Stimulated activated CD8-positive, alpha-beta memory T cell treated with anti-CD3 and anti-CD28 coated beads, Interleukin-2, amount 100 ng/mL, for 48 hours (primary cell): ENCODE measurements around the gene SLC38A11.

ENCODE experiments used
- DNase-seq, 2 donors: peaks; one replicate each; pipeline ENCODE4 v3.0.0-alpha.2; 2020; ENCODE audit warnings: low read depth in 2 of 2

Gene SLC38A11

DNA sequence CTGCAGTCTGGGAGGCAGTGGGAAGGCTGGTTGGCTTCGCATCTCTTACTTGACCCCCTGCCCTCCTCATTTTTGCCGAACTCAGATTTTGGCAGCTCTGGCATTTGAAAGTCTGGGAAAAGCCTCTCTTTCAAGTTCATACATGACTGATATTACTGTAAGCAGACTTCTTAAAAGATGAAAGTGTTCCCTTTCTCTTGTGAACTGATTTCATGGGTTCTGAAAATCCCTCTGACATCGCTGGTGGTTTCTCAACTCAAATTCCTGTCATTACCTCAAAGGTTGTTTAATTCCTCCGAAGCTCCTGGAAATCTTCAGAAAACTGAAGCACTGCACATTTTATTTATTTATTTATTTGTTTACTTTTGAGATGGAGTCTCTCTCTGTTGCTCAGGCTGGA is 16.9 kb upstream of the SLC38A11 start:
- DNase-seq = no peak

DNA sequence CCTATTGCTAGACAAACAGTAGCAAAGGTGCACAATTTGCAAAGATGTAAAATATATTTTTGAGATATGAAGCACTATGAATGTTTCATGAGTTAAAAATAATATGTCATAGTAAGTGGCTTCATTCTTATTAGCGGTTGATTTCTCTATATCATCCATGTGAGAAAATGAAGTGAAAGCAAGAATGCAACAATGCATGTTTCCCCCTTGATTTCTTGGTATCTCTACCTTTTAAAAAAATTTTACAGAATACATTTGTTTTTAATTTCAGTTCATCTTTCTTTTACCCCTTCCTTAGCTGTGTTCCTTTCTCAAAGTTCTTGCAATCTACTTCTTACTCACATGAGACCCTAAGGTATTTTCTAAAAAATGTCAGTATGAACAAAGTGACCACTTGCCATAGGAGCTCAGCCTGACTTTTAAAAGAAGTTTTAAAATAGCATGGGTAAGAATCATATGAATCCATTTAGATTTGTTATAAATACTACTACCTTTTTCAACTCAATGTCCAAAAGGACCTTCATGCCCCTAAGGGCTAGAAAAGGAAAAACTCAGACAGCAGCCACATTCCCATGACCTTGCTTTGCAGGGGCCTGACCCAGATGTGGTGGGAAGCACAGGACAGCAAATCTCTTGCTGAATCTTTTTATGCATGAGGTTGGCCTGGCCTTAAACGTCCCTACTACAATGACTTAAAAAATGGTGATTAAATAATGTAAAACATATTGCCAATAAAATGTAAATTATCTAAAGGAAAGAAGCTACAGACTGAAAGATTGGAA is 14.8 kb upstream of the SLC38A11 start:
- no peak for DNase-seq

DNA sequence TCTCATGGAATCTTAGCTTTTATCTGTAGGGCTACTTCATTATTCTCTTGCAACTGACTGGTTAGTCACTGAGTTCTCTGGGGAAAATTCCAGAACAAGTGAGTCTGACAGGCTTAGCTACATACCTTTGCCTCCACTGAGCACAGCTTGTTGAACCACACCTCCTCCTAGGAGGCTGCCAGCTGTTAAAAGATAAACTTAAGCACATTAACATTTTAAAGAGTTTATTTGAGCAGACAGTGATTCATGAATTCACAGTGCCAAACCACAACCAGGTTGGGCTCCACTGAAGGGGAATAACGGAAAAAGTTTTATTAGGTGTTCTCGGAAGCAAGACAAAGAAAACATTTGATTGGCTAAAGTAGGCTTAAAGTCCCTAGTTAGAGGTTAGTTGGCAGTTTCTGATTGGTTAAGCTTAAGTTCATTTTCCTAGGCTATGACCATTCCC is 12.5 kb upstream of the SLC38A11 start:
- DNase-seq = no peak

DNA sequence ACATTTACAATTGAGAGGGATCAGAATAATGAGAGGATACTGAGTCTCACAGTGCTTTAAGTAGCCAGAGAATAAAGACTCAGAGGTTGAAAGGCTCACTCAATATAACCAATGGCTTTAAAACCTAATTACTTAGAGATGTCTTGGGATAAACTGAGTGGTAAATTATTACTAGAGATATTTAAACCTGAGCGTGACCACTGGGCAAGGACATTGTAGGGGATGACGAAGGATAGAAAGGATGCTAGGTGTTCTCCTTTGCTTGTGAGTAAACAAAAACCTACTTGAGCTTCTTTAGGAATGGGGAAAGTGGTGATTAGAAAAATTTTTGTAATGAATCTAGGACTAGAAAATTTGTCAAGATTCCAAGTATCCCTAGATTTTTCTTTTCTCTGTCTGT is 12.0 kb upstream of the SLC38A11 start:
- DNase-seq = no peak

DNA sequence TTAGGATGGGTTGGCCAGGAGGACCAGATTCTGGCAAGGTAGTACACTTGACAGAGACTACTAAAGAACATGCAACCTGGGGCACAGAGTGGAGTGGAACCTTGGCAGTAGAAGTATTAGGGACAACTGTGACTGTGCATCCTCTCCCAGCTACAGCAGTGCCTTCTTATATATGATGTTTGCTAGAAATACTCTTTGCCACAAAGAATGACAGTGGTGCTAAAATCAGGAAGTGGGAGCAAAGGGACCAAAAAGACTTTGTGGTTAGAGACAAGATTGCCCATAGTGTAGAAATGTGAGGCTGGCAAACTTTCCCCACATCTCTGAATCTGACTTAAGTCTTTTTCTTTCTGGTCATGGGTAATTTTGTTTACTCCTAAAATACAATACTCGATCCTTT is 9.4 kb upstream of the SLC38A11 start:
- no peak for DNase-seq

DNA sequence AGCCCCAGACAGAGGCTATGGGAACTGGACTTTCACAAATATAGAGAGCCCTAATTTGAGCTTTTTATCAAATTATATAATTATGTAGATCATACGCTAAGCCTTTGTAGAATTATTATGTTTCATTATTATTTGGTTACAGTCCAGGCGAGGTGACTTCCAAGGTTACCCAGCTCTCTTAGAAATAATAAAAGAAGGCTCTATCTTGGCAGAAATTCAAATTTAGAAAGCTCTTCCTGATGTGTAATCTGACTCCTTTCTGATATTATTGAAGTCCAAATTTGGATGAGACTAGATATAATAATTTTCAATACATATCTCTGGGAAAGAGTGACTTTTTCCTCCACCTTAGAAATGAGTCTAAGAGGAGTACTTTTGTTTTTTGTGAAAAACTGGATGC is 4.8 kb upstream of the SLC38A11 start:
- DNase-seq = no peak

DNA sequence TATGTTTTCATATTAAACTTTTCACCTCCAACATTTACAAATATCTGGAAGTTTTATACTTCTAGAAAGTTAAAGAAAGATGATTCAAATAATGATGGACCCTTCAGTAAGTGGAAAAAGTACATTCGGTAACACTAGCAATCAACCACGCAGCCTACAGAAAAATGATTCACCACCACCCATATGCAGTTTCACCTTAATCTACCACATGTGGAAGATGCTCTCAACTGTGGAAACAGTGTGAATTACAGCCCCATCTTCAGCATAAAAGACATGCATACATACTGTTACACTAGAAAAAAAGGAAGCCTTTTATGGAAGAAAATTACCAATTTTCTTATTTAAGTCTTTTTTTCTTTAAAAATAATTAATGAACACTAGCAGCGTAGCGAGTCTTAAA is 1.1 kb downstream of the SLC38A11 start:
- no peak for DNase-seq

DNA sequence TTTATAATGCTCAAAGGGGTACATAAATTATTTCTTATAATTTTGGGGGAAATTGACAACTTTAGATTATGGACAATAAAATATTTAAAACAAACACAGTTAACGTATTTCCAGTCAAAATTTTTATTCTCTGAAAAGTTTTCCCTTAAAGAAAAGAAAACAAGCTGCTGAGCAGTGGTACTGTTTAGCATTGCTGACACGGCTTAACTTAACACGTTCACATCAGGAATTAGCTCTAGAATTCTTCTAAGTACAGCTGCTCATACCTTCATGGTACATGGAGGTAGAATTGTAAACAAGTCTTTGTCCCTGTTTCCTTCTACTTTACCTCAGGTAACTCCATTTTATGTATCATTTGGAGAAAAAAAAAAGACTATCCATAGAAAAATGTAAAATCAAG is 2.0 kb downstream of the SLC38A11 start:
- DNase-seq = no peak

DNA sequence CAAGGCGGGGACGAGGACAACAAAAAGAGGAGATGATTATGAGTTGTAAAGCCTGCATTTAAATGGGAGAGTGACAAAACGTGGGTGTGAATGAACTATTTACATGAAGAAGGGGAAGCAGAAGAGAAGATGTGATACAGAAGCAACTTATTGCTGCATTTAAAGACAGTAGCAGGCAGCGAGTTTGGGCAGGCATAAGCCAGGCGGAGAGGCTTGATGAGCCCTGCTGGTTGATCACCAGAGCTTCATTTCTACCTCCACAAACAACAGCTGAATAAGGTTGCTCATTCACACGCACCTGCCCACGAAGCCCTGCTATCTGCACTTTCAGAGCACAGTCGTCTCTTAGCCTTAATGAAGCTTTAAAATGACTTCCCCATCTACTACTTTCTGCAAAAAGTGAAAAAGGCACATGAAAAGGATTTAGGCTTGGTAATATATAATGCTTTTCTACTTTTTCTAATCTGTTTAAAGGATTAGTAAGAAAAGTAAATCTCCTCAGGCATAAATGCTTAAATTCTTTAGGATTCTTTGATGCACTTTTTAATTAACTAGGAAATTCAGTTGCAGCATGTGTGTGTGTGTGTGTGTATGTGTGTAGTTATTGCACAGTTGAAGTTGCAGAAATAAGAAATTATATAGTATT is 3.1 kb downstream of the SLC38A11 start:
- no peak for DNase-seq

DNA sequence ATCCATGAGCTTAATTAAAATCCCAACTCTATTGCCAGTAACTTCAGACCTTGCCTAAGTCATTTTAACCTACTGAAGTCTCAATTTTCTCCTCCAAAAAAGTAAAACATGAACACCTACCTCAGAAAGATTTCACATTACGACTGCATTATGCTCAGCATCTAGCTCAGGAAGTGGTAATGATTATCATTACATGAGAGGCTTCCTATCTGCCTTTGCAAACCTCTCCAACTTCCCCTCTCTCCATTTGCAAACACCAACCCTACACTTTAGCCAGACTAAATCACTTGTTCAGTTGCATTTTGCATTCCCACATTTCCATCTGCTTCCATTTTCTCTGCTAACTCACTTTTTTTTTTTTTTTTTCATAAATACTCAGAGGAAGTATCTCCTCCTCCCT is 6.8 kb downstream of the SLC38A11 start:
- DNase-seq = no peak

DNA sequence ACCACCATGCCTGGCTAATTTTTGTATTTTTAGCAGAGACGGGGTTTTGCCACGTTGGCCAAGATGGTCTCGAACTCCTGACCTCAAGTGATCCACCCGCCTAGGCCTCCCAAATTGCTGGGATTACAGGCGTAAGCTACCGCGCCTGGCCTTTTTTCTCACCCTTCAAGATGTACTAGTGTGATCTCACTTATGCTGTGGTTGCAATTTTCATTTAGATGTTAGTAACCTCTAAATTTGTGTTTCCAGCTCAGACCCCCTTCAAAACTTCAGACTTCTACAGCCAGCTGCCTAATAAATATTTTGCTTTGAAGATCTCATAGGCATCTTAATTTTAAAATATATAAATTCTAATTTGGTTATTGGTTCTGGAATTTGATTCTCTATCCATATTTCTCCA is 8.0 kb downstream of the SLC38A11 start:
- no peak for DNase-seq

DNA sequence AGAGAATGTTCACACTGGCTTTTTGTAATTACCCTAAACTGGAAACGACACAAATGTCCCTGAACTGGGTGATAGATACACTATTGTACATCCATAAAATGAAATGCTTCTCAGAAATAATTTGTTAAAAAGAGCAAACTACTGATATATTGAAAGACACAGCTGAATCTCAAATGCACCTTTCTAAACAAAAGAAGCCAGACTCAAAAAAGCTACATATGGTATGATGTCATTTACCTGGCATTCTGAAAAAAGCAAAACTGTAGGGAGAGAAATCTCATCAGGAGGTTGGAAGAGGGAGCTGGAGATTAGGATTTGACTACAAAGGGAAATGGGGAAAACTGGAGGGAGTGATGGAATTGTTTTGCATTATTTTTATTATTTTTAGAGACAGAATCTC is 12.0 kb downstream of the SLC38A11 start:
- no peak for DNase-seq

DNA sequence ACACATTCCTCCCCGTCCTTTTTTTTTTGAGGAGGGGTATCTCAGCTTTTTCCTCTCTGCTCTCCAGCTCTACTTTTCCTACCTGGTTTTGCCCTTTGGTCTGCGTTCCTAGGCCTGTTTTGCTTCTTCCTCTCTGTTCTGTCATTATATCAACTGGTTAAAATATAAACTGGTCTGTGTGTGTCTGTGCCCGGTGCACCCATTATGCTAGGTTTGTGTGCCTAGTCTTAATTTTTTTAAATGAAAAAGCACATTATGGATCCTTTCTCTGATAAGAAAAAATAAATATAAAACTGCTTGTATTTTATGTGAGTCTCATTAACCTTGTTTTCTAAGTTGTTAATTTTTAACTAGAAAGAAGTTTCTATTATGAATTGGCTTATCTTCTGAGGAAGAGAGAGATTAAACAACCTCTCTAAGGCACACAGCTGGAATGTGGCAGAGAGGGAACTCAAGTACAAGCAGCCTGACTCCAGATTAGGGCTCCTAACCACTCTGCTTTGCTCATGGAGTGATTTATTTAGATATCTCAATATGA is 17.4 kb downstream of the SLC38A11 start:
- no peak for DNase-seq

DNA sequence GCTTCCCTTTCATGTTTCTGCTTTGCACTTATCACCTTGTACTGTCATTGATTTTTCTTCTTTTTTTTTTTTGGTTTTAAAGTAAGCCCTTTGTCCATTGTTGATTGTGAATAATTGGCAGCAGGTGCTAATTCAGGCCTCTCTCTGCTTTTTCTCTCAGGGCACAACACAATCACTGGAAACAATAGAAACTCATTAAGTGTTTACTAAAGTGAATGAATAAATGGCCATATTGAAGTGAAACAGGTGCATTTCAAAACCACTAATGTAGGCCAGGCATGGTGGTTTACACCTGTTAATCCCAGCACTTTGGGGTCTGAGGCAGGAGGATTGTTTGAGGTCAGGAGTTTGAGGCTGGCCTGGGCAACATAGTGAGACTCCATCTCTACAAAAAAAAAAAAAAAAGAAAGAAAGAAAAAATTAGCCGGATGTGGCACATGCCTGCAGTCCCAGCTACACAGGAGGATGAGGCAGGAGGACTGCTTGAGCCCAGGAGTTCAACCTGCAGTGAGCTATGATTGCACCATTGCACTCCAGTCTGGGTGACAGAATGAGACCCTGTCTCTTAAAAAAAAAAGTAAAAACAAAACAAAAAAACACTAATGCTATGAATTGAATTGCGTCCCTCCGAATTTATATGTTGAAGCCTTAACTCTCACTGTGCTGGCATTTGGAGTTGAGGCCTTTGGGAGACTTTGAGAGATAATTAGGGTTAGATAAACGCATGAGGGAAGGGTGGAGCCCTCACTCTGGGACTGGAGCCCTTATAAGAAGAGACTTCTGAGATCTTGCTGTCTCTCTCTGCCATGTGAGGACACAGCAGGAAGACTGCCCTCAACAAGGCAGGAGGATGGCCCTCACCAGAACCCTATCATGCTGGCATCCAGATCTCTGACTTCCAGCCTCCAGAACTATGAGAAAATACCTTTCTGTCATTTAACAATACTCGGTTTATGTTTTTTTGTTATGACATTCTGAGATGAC is 19.9 kb downstream of the SLC38A11 start:
- no peak for DNase-seq

DNA sequence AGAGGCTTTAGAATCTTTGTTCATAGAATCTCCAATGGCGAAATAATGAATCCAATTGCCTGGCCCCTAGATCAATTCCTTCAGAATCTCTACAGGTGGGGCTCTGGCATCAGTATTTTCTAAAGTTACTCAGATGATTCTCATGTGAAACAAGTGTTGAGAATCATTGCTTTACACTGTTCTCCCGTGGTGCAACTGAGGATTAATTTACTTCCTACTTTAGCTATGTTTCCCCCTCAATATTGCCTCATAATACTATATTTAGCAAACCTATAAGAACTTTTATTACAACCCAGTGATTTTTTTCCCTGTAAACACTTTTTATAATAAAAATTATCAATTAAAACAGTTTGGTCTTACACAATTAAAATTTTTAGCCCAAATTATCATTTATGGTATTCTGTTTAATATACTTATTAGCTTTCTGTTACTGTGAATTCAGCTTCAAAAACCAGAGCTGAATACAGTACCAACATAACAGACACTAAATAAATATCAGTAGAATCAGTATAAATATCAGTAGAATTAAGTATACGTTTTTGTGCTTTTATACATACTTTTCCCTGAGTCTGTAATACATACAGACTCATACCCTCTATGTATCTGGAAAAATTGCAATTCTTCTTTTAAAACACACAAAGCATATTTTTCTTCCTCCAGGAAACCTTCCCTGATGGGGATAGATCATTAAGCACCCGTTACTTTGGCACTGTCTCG is 20.8 kb downstream of the SLC38A11 start:
- DNase-seq = no peak

DNA sequence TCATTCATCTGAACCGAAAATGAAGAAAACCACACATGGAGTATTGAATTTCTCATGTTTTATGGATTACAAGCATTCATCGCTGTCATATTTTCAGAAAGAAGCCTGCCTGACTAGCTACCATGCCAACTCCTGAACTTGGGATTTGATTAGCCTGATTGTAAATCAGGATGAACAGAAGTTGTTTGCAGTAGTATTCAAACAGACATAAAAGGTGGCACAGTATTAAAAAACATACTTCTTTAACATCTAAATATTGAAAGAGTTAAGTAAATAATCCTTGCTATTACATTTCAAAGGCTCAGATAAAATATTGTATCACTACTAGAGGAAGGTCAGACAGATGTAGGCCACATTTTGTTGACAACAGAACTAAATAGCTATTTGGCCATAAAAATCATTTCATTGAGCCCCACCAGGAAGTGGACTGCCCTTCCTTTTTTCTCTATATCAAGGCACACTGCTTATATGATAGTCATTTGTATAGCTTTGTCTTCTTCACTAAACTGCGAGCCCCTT is 21.6 kb downstream of the SLC38A11 start:
- no peak for DNase-seq

DNA sequence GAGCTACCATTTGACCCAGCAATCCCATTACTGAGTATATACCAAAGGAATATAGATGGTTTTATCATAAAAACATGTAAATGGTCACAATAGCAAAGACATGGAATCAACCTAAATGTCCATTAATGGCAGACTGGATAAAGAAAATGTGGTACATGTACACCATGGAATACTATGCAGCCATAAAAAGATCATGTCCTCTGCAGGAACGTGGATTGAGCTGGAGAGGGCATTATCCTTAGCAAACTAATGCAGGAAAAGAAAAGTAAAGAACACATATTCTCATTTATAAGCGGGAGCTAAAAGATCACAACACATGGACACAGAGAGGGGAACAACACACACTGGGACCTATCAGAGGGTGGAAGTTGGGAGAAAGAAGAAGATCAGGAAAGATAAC is 22.9 kb downstream of the SLC38A11 start:
- DNase-seq = no peak

DNA sequence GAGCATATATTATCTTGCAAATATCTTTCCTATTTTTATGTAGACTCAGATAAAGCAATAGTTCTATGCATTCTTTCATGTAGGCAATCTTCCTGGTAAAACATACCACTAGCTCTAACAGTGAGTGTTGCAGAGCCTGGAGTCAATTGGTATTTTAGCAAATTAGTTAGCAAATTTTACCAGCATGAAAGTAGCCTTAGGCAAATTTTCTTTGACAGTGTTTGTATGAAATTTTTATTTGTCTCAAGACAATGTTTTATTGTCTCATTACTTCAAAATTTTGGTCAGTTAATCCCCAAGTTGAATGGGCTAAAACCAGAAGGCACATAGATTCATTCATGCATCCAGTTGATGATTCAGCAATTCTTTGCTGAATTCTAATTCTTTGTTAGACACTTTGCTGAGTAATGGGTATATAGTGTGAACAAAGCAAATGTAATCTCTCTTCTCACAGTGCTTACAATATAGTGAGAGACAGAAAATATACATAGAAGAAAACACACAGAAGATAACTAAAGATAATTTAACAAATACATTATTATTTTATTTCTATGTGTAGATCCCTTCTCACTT is 27.1 kb downstream of the SLC38A11 start:
- no peak for DNase-seq

DNA sequence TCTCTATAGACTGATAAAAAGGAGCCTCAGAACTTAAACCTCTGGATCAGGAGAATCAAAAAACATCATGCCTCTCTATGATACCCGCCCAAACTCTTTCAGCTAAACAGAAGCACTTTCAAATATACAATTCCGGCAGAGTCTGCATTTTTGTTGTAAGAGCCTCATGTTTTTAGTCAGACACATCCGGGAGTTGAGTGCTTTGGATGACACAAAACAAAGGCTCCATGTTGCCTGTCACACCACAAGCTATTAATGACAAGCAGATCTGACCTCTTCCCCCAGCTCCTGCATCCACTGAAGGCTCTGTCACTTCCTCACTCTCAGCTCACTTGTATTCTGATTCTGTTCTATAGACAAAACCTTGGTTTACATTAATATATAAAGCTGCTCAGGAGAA is 33.2 kb downstream of the SLC38A11 start:
- DNase-seq = no peak

DNA sequence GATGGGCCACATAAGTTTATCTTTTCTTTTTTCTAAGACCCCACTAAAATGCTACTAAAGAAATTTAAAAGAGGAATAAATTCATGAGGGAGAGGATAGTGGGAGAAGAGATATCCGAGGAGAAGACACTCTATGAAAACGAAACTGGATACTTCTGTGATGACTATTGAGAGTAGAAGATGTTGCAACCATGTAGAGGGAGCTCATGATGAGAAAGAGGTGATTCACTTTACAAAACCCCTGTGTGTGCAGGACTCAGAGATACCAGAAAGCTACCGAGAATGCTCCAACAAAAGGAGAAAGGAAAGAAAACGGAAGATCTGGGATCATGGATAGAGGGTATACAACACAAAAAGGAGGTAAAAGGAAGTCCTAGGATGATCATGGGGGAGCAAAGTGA is 34.9 kb downstream of the SLC38A11 start:
- DNase-seq = no peak
